ENCODE measurements around the gene PSME2.

PSME2 gene

GRCh38 chr14:24179294-24179960 lies 33.0 kb upstream of the PSME2 start:
- no peak for DNase-seq

GRCh38 chr14:24178399-24179178 lies 32.2 kb upstream of the PSME2 start:
- no peak for DNase-seq

- no peak for DNase-seq
Observed at GRCh38 chr14:24177891-24178290, 31.5 kb upstream of the PSME2 start.

GRCh38 chr14:24177041-24177825 lies 30.8 kb upstream of the PSME2 start:
- DNase-seq = no peak

DNA sequence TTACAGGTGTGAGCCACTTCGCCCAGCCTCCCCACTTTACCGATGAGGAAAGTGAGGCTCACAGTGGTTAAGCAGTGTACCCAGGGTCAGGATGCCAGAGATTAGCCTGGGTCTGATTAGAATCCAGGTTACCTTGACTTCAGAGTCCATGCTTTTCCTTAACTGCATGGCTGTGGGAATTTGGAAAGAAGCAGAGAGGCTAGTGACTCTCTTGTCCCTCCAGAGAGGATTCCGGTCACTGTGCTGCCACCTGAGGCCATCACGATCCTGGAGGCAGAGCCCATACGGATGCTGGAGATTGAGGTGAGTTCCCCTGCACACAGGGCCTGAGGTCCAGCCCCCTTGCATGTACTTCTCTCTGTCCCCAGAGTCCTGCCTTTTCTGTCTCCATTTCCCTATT lies 30.2 kb upstream of the PSME2 start:
- DNase-seq = no peak

GRCh38 chr14:24172871-24173281 lies 26.5 kb upstream of the PSME2 start:
- no peak for DNase-seq

- no peak for DNase-seq
Observed at GRCh38 chr14:24172261-24172860, 26.0 kb upstream of the PSME2 start.

GRCh38 chr14:24171422-24172260 lies 25.2 kb upstream of the PSME2 start, which contains the start of gene REC8:
Gene REC8, plus strand, starts transcription at chr14:24172080. Its CDS starts 473 bp downstream, at chr14:24172553.
- DNase-seq = no peak

GRCh38 chr14:24167469-24168114 lies 21.2 kb upstream of the PSME2 start:
- no peak for DNase-seq

DNA sequence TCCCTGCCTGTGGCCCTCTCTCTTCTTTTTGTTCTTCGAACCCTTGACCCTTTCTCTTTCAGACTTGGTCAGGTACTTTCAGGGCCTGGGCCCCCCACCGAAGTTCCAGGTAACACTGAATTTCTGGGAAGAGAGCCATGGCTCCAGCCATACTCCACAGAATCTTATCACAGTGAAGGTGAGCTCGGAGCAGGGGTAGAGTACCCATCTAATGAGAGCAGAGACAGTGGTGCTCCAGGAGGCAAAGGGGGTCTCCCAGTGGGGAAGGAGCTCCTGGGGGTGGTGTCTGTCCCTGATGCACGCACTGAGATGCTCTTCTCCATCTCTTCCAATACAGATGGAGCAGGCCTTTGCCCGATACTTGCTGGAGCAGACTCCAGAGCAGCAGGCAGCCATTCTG lies 19.4 kb upstream of the PSME2 start:
- no peak for DNase-seq

DNA sequence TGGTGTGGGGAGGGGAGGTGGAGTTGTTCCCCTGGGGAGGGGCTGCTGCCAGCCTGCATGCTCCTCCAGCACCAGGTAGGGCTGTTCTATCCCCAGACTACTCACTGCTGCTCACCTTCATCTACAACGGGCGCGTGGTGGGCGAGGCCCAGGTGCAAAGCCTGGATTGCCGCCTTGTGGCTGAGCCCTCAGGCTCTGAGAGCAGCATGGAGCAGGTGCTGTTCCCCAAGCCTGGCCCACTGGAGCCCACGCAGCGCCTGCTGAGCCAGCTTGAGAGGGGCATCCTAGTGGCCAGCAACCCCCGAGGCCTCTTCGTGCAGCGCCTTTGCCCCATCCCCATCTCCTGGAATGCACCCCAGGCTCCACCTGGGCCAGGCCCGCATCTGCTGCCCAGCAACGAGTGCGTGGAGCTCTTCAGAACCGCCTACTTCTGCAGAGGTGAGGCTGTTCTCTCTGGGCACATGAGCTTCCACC lies 18.1 kb upstream of the PSME2 start:
- DNase-seq = no peak

GRCh38 chr14:24162093-24162492 lies 15.7 kb upstream of the PSME2 start:
- DNase-seq = no peak

GRCh38 chr14:24160850-24161804 lies 14.7 kb upstream of the PSME2 start, which contains the start of gene IRF9:
Gene IRF9, plus strand, starts transcription at chr14:24161265. Its CDS starts 880 bp downstream, at chr14:24162145.
- DNase-seq = peak; percentile 94

DNA sequence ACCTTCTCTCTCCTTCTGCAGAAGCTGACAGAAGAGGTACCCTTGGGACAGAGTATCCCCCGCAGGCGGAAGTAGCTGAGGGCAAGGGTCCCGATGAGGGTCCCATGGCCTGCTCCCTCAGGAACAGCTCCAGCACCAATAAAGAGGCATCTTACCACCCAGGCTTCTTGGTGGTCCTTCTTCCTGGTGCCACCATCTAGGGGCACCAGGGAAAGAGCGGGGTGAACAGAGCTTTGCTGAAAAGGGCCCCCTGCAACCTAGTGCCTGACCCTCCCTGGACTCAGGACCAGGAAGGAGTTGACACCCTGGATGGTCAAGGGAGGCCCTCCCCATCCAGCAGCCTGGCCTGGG lies 14.1 kb upstream of the PSME2 start:
- DNase-seq = no peak

GRCh38 chr14:24159777-24160498 lies 13.5 kb upstream of the PSME2 start:
- no peak for DNase-seq

- DNase-seq = no peak
Observed at GRCh38 chr14:24157331-24157730, 10.9 kb upstream of the PSME2 start.

DNA sequence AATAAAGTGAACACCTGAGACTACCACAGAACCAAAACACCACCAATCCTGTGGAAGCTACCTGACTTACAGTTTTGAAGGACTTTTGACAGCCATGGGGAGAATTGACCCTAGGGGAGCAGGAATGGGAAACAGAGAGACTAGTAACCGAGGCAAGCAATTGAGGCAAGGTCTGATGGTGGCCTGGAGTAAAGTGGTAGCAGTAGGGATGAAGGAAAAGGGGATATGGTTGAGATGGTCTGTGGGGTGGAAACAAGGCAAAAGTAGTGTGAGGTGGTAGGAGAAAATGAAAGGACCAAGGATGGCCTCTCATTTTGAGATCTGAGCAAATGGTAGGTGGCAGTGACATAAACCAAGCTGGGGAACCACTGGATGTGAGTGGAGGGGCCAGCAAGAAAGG lies 10.4 kb upstream of the PSME2 start:
- DNase-seq = no peak

DNA sequence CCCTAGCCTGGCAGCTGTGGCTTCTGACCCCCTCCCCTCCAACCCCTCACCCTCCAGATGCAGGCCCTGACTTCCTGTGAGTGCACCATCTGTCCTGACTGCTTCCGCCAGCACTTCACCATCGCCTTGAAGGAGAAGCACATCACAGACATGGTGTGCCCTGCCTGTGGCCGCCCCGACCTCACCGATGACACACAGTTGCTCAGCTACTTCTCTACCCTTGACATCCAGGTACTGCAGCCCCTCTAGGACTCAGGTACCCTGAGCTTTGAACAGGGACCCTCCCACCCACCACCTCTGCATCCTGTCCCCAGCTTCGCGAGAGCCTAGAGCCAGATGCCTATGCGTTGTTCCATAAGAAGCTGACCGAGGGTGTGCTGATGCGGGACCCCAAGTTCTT lies 8.7 kb upstream of the PSME2 start:
- DNase-seq = no peak

GRCh38 chr14:24151404-24152080 lies 5.1 kb upstream of the PSME2 start:
- DNase-seq = no peak
